K562 (cell line): ENCODE measurements around the gene NOP14. TPM values are rescaled to one million over a fixed set of nuclear protein-coding genes. Genes with fewer than 3 reads are reported as not detected.
A peak's percentile ranks its signal among the peaks of the same experiment; 100 is the strongest.

Experiments used
- CEBPB ChIP-seq: fragments of 450-650 bp; IDR thresholded peaks from 2 replicates; pipeline ENCODE4 v1.6.1; 2016; ENCODE audit warnings: missing genetic modification characterization, missing compliant biosample characterization
- CHD2 ChIP-seq: IDR thresholded peaks from 2 replicates; pipeline ENCODE4 v1.6.1; 2011; ENCODE audit warnings: low read depth, low read length
- CREB3 ChIP-seq: fragments of 450-650 bp; conservative IDR thresholded peaks from 2 replicates; pipeline ENCODE4 v1.6.1; 2016; ENCODE audit warnings: missing genetic modification characterization, low read depth, mild to moderate bottlenecking, missing compliant biosample characterization, moderate library complexity
- E2F3 ChIP-seq: fragments of 250-450 bp; sonication (Bioruptor Pico); IDR thresholded peaks from 2 replicates; pipeline ENCODE4 v1.4.0; 2020; ENCODE audit warnings: mild to moderate bottlenecking
- ELF1 ChIP-seq: fragments of 200-800 bp; sonication (Bioruptor generic); IDR thresholded peaks from 2 replicates; pipeline ENCODE4 v1.6.1; 2016; ENCODE audit warnings: missing genetic modification characterization, missing compliant biosample characterization
- EP400 ChIP-seq: fragments of 450-650 bp; IDR thresholded peaks from 2 replicates; pipeline ENCODE4 v1.6.1; 2017; ENCODE audit warnings: antibody characterized with exemption, mild to moderate bottlenecking, moderate library complexity
- MITF ChIP-seq: IDR thresholded peaks from 2 replicates; pipeline ENCODE4 v1.6.1; 2014; ENCODE audit warnings: antibody characterized with exemption
- NRF1 ChIP-seq, 2 experiments: fragments of 450-650 bp; IDR thresholded peaks in 1 of 2; conservative IDR thresholded peaks in 1 of 2; 2 replicates each; pipeline ENCODE4 v1.6.1; 2014; ENCODE audit warnings: mild to moderate bottlenecking in 2 of 2
- PHF8 ChIP-seq: fragments of 200-600 bp; sonication (generic); IDR thresholded peaks from 2 replicates; pipeline ENCODE4 v1.6.1; 2012; ENCODE audit warnings: mixed run types, mild to moderate bottlenecking, inconsistent platforms, low read length, moderate library complexity, borderline replicate concordance
- POLR2AphosphoS5 ChIP-seq: IDR thresholded peaks from 2 replicates; pipeline ENCODE4 v1.6.1; 2011; ENCODE audit warnings: mild to moderate bottlenecking, low read depth, low read length, moderate library complexity; ENCODE audit not compliant: control insufficient read depth, insufficient read depth
- POLR2H ChIP-seq: IDR thresholded peaks from 2 replicates; pipeline ENCODE4 v1.6.1; 2016; ENCODE audit warnings: missing genetic modification characterization, low read depth, mild to moderate bottlenecking, control low read depth, missing compliant biosample characterization, moderate library complexity
- POU5F1 ChIP-seq: fragments of 150-350 bp; IDR thresholded peaks from 2 replicates; pipeline ENCODE4 v1.6.1; 2014; ENCODE audit warnings: borderline replicate concordance, low read length, low read depth, mild to moderate bottlenecking; ENCODE audit not compliant: partially characterized antibody
- PURB ChIP-seq: sonication (generic); formaldehyde crosslinking; IDR thresholded peaks from 2 replicates; pipeline ENCODE4 v1.9.0; 2021; ENCODE audit warnings: low read depth, mild to moderate bottlenecking, missing genetic modification reagents
- RBM15 ChIP-seq: fragments of 200-400 bp; formaldehyde crosslinking; IDR thresholded peaks from 2 replicates; pipeline ENCODE4 v1.6.1; 2018; ENCODE audit warnings: mild to moderate bottlenecking, low read length, moderate library complexity; ENCODE audit not compliant: insufficient read depth
- RFX7 ChIP-seq: fragments of 250-450 bp; sonication (Bioruptor Pico); IDR thresholded peaks from 2 replicates; pipeline ENCODE4 v1.5.1; 2021; ENCODE audit warnings: mild to moderate bottlenecking
- STAG1 ChIP-seq: sonication (generic); formaldehyde crosslinking; IDR thresholded peaks from 2 replicates; pipeline ENCODE4 v1.5.0; 2020; ENCODE audit warnings: missing genetic modification reagents, borderline replicate concordance
- U2AF2 ChIP-seq: fragments of 200-400 bp; formaldehyde crosslinking; optimal IDR thresholded peaks from 2 replicates; pipeline ENCODE3; 2017; ENCODE audit warnings: low read depth, mild to moderate bottlenecking, low read length
- ZBTB17 ChIP-seq: fragments of 450-650 bp; formaldehyde crosslinking; IDR thresholded peaks from 2 replicates; pipeline ENCODE4 v1.4.0; 2020; ENCODE audit warnings: mild to moderate bottlenecking
- ZMIZ1 ChIP-seq, 2 experiments: fragments of 150-350 bp in 1 of 2; IDR thresholded peaks; 2 replicates each; pipeline ENCODE4 v1.6.1; 2012 to 2016; ENCODE audit warnings: low read depth in 2 of 2, low read length in 2 of 2, mild to moderate bottlenecking in 1 of 2, moderate library complexity in 1 of 2
- ZNF174 ChIP-seq: fragments of 250-450 bp; sonication (Bioruptor Pico); IDR thresholded peaks from 2 replicates; pipeline ENCODE4 v1.4.0; 2020; ENCODE audit warnings: mild to moderate bottlenecking
- polyA plus RNA-seq, 8 experiments: library from polyadenylated mRNA; depleted of rRNA in 4 of 8; stranded (reverse) in 5 of 8; unstranded in 3 of 8; fragments of >200 nt; fragmentation: Nextera tagmentation in 2 of 8; fragmentation: Illumina TruSeq in 1 of 8; extraction: Ambion mirVana in 2 of 8; extraction: Trizol in 1 of 8; gene quantifications; 2 replicates each; pipeline versions ENCODE4 v1.2.1 to v1.2.3, GENCODE V29; 2011 to 2014; ENCODE audit warnings: inconsistent platforms in 1 of 8, missing spikeins in 1 of 8
- total RNA-seq, 7 experiments: library from RNA; depleted of rRNA in 6 of 7; stranded (reverse); fragments of >200 nt in 6 of 7; fragmentation: Illumina TruSeq in 2 of 7; extraction: Trizol in 2 of 7; gene quantifications; 2 replicates each; pipeline versions ENCODE4 v1.2.1 to v1.2.3, GENCODE V29; 2011 to 2021; ENCODE audit warnings: low replicate concordance in 1 of 7

The NOP14 gene
- total and polyA plus RNA-seq, 9 of the 15 experiments (the other 6 are each of a cell fraction or from before 2014, with no cell fraction given): 12.7 to 76.0 (median 50.9) TPM

DNA sequence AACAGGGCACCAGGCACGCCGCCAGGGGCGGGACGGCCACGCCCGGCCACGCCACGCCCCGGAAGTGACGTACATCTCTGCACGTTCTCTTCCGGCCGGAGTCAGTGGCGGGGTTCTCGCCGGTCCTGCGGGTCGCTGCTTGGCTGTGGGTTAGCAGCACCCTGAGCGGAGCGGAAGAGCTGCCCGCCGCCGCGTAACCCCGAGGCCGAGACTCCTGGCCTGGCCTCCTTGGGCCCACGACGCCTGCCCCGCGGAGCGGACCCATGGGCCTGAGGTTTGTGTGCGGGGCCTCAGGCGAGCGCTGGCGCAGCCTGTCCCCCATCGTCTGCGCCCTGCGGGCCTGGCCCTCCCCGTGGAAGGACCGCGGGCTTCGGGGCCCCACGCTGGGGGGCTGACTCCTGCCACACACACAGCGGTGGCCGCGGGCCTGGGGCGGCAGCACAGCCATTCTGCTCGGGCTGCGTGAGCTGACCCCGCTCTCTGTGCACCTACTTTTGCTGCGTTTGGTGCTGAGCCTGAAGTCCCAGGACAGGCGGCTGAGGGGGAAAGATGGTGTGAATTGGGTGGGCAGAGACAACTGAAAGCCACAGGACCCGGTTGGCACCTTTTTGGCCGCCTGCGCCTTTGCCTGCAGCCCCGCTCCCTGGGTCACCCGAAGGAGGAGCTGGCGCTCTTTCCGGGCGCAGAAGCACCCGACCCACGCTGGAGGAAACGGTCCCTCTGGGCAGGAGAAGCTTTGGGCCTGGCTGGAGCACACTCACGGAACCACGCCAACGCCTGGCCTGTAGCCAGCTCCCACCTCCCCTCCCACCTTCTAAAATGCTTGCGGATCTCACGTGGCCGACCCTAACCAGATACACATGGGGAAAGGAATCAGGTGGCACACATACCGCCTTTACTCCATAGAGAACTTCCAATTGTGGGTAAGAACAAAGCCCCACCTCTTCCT is 28.1 kb downstream of the NOP14 start (continued):
- TF ChIP-seq POU5F1: no peak
- TF ChIP-seq U2AF2: no peak
- TF ChIP-seq ELF1: peak; percentile 71
- TF ChIP-seq EP400: peak; percentile 61; the same call in 1 of the 2 replicates
- TF ChIP-seq E2F3: 0 out of 2 replicates have a peak, but pooled peaks have one; percentile 59
- no peak for TF ChIP-seq PURB (CRISPR knock-in tag)
- peak; percentile 92; the same call in 1 of the 2 replicates for TF ChIP-seq PHF8
- no peak for TF ChIP-seq POLR2H (tag)
- TF ChIP-seq NRF1 (conservative IDR thresholded peaks at IDR 0.05 in 1 of 2, IDR thresholded peaks at IDR 0.05 in 1 of 2): peak; percentile 68 to 75
- peak; percentile 84 for TF ChIP-seq POLR2AphosphoS5
- TF ChIP-seq RBM15: no peak
- no peak for TF ChIP-seq MITF
- TF ChIP-seq ZBTB17 (CRISPR knock-in tag): no peak
- no peak for TF ChIP-seq CHD2
- no peak for TF ChIP-seq RFX7
- TF ChIP-seq ZMIZ1 (IDR thresholded peaks at IDR 0.05; ENCODE audit: low read depth in 2 of 2, low read length in 2 of 2): no peak
- TF ChIP-seq CREB3 (tag): no peak
- no peak for TF ChIP-seq ZNF174
- TF ChIP-seq CEBPB (tag): no peak
- 0 out of 2 replicates have a peak, but pooled peaks have one; percentile 44 for TF ChIP-seq STAG1 (CRISPR knock-in tag)
